Fibroblast of skin of back (primary cell): ENCODE results near the gene PAN2.

ENCODE experiments used
- DNase-seq: peaks from one replicate; pipeline ENCODE4 v3.0.0-alpha.2; 2013

PAN2 gene

DNA sequence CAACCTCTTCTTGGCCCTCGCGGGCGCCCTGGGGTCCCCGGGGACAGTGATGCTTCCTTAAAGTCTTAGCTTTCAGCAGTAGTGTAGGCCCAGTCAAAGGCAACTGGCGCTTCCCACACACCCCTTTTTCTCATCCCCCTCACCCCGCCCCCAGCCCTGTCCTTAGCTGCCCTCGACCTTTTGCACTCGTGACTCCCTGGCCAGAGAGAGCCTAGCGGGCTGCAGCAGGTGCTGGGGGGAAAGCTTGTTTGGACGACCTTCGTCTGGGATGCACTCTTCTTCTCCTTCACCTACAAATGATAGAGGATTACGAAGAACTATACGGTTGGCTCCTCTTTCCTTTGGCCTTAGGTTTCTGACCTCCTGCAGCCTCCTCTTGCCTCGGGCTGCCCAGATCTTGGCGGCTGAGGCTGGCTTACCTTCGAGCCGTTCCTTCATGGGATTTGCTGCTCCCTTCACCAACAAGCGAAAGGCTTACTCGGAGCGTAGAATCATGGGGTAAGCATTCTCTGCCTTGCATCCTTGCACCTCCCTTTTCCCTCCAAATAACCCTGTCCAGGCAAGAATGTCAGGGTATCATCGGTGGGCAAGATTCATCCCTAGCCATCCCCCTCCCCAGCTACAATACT, 66.2 kb downstream of the PAN2 start:
- DNase-seq, result no peak

DNA sequence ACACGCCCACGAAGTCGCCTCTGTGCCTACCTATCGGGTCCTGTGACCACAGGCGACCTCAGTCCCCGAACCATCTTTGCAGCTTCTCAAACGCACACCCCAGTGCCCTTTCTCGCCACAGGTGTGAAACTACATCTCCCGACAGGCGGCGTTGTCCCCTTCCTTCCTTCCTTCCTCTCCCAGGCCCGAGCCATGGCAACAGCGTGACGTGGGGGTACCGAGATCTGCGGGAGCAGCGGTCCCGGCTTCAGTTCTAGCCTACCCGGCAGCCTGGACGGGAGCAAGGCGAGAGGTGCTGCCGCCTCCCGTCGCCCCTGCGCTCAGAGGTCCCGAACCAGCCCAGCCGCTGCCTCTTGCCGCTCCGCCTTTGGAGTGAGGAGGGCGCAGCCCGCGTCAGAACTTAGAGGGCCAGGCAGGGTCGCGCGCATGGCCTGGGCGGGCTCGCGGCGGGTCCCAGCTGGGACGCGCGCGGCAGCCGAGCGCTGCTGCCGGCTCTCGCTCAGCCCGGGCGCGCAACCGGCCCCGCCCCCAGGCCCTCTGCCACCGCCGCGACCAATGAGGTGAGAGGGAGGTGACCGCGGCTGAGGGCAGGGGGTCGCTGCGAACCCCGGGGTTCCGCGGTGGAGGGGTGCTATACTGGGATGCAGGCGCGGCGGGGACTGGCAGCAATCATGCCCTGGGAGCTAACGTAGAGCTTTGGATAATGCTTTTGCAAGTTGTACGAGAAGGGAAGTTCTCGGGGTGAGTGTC, 66.9 kb downstream of the PAN2 start, which contains the start of gene COQ10A:
COQ10A (plus strand) TSS at position 250 of the 750 bp plus-strand sequence; CDS start at position 427, 177 bp downstream.
- DNase-seq, result peak; percentile 87
